ENCODE data around the gene SHC2.
A peak's percentile ranks its signal among the peaks of the same experiment; 100 is the strongest.
"Not testable (repeated sequence)": the region's sequence is repeated elsewhere in the genome, so short reads cannot be mapped to it uniquely, and the experiment has no call there.

The SHC2 gene

GRCh38 chr19:492091-492531 lies 31.3 kb upstream of the SHC2 start:
- DNase-seq, result no peak

- no peak for DNase-seq
Measured at GRCh38 chr19:491146-491741, 30.4 kb upstream of the SHC2 start.

- DNase-seq, result no peak
Measured at GRCh38 chr19:489418-490196, 28.8 kb upstream of the SHC2 start.

- DNase-seq, result peak; percentile 68
Measured at GRCh38 chr19:488505-489417, 27.9 kb upstream of the SHC2 start.

- no peak for DNase-seq
Measured at GRCh38 chr19:485583-486236, 24.9 kb upstream of the SHC2 start.

GRCh38 chr19:485077-485476 lies 24.2 kb upstream of the SHC2 start:
- DNase-seq, result no peak

- no peak for DNase-seq
Measured at GRCh38 chr19:484494-484893, 23.7 kb upstream of the SHC2 start.

GRCh38 chr19:483332-484072 lies 22.7 kb upstream of the SHC2 start:
- no peak for DNase-seq

- DNase-seq, result no peak
Measured at GRCh38 chr19:482186-483041, 21.6 kb upstream of the SHC2 start.

GRCh38 chr19:481100-481499 lies 20.3 kb upstream of the SHC2 start:
- DNase-seq, result not testable (repeated sequence)

- DNase-seq, result no peak
Measured at GRCh38 chr19:480016-480855, 19.4 kb upstream of the SHC2 start.

- DNase-seq, result no peak
Measured at GRCh38 chr19:478976-479375, 18.1 kb upstream of the SHC2 start.

GRCh38 chr19:478236-478903 lies 17.5 kb upstream of the SHC2 start:
- DNase-seq, result no peak

- no peak for DNase-seq
Measured at GRCh38 chr19:475360-475759, 14.5 kb upstream of the SHC2 start.

GRCh38 chr19:474126-475078 lies 13.6 kb upstream of the SHC2 start:
- no peak for DNase-seq

- no peak for DNase-seq
Measured at GRCh38 chr19:472005-472858, 11.4 kb upstream of the SHC2 start.

- DNase-seq, result no peak
Measured at GRCh38 chr19:470701-471100, 9.9 kb upstream of the SHC2 start.

- DNase-seq, result no peak
Measured at GRCh38 chr19:469833-470232, 9.0 kb upstream of the SHC2 start.

Measured in DMS153 (cell line).